Measurements from ENCODE around the gene PERM1. TPM values are rescaled to one million over a fixed set of nuclear protein-coding genes. Genes with fewer than 3 reads are reported as not detected.

The PERM1 gene
- total RNA-seq, 1 experiment from 2014 or later, result 0.18 TPM

- ChIA-PET POLR2A (no interaction called here), CTCF (no interaction called here)
- H3K4me3 ChIP-seq (ENCODE audit: low read depth, low read length), result no peak overlapping the region
- no peaks in the 10 kb centered on the region for H3K27me3 ChIP-seq (replicated peaks; ENCODE audit: control insufficient read depth, insufficient read depth, low read length)
- intact Hi-C loops (cut with micrococcal nuclease; ENCODE audit: unreplicated experiment), result no loop called here
- H3K9me3 ChIP-seq, result no peaks in the 10 kb centered on the region
- H3K36me3 ChIP-seq (ENCODE audit: control insufficient read depth, insufficient read depth, low read length), result peaks cover 3% of the 10 kb centered on the region; the same call in 1 of the 2 replicates
- no TSS peak for BruUV-seq (replicated peaks)
- TF ChIP-seq CTCF (IDR thresholded peaks at IDR 0.05; ENCODE audit: insufficient read depth in 1 of 2, low read depth in 1 of 2, low read length in 1 of 2, severe bottlenecking in 1 of 2, unreplicated experiment in 1 of 2), result no peak
- H3K9me3 Mint-ChIP-seq (ENCODE audit: unreplicated experiment), result no peaks in the 10 kb centered on the region
- H3K27me3 Mint-ChIP-seq (ENCODE audit: insufficient read depth, unreplicated experiment), result no peaks in the 10 kb centered on the region
- peaks cover 35% of the 10 kb centered on the region for H3K36me3 Mint-ChIP-seq (ENCODE audit: insufficient read depth, unreplicated experiment)
- peaks cover 33% of the 10 kb centered on the region for H3K4me1 ChIP-seq
- peaks cover 13% of the 10 kb centered on the region for H3K4me1 Mint-ChIP-seq (ENCODE audit: low read depth, unreplicated experiment)
- no peak overlapping the region for H3K27ac Mint-ChIP-seq (ENCODE audit: unreplicated experiment)
- no peak overlapping the region for H3K4me3 Mint-ChIP-seq (ENCODE audit: unreplicated experiment)
- DNase-seq, result no peak
Observed at GRCh38 chr1:1026599-1027413, 44.9 kb upstream of the PERM1 start.

- TF ChIP-seq CTCF (IDR thresholded peaks at IDR 0.05; ENCODE audit: insufficient read depth in 1 of 2, low read depth in 1 of 2, low read length in 1 of 2, severe bottlenecking in 1 of 2, unreplicated experiment in 1 of 2), result no peak
- H3K27ac Mint-ChIP-seq (ENCODE audit: unreplicated experiment), result peak overlapping the region; percentile 59
Observed at GRCh38 chr1:1025730-1026129, 43.8 kb upstream of the PERM1 start.

GRCh38 chr1:1024771-1025699 lies 43.1 kb upstream of the PERM1 start:
- peaks cover 3% of the 10 kb centered on the region; the same call in 1 of the 2 replicates for H3K36me3 ChIP-seq (ENCODE audit: control insufficient read depth, insufficient read depth, low read length)
- TF ChIP-seq CTCF (IDR thresholded peaks at IDR 0.05; ENCODE audit: insufficient read depth in 1 of 2, low read depth in 1 of 2, low read length in 1 of 2, severe bottlenecking in 1 of 2, unreplicated experiment in 1 of 2), result no peak
- peaks cover 13% of the 10 kb centered on the region for H3K4me1 Mint-ChIP-seq (ENCODE audit: low read depth, unreplicated experiment)
- peak; percentile 87 to 92 for DNase-seq
- H3K4me1 ChIP-seq, result peaks cover 41% of the 10 kb centered on the region
- no peaks in the 10 kb centered on the region for H3K9me3 ChIP-seq
- H3K27ac Mint-ChIP-seq (ENCODE audit: unreplicated experiment), result peak overlapping the region; percentile 84
- peaks cover 41% of the 10 kb centered on the region for H3K36me3 Mint-ChIP-seq (ENCODE audit: insufficient read depth, unreplicated experiment)
- no peaks in the 10 kb centered on the region for H3K27me3 Mint-ChIP-seq (ENCODE audit: insufficient read depth, unreplicated experiment)
- intact Hi-C loops (cut with micrococcal nuclease; ENCODE audit: unreplicated experiment), result no loop called here
- ChIA-PET CTCF (no interaction called here), POLR2A (interaction anchor here (0.6 to 0.8 kb wide), 2 partner anchors 34 to 41 kb away, joined by 3 to 8 read pairs; no protein-coding TSS in a partner anchor)
- BruUV-seq (replicated peaks), result no TSS peak
- H3K27me3 ChIP-seq (replicated peaks; ENCODE audit: control insufficient read depth, insufficient read depth, low read length), result no peaks in the 10 kb centered on the region
- peak overlapping the region; percentile 56 for H3K4me3 Mint-ChIP-seq (ENCODE audit: unreplicated experiment)
- no peaks in the 10 kb centered on the region for H3K9me3 Mint-ChIP-seq (ENCODE audit: unreplicated experiment)
- no peak overlapping the region for H3K4me3 ChIP-seq (ENCODE audit: low read depth, low read length)

More at GRCh38 chr1:1025730-1026129, 43.8 kb upstream of the PERM1 start:
- peaks cover 13% of the 10 kb centered on the region for H3K4me1 Mint-ChIP-seq (ENCODE audit: low read depth, unreplicated experiment)
- no peaks in the 10 kb centered on the region for H3K9me3 Mint-ChIP-seq (ENCODE audit: unreplicated experiment)
- no peak for DNase-seq
- ChIA-PET POLR2A (interaction anchor here (0.6 kb wide), 1 partner anchor 41 kb away, joined by 8 read pairs; no protein-coding TSS in a partner anchor), CTCF (no interaction called here)
- intact Hi-C loops (cut with micrococcal nuclease; ENCODE audit: unreplicated experiment), result no loop called here
- H3K36me3 ChIP-seq (ENCODE audit: control insufficient read depth, insufficient read depth, low read length), result peaks cover 3% of the 10 kb centered on the region; the same call in 1 of the 2 replicates
- peaks cover 41% of the 10 kb centered on the region for H3K36me3 Mint-ChIP-seq (ENCODE audit: insufficient read depth, unreplicated experiment)
- H3K4me3 ChIP-seq (ENCODE audit: low read depth, low read length), result no peak overlapping the region
- no peaks in the 10 kb centered on the region for H3K9me3 ChIP-seq
- no TSS peak for BruUV-seq (replicated peaks)
- H3K27me3 Mint-ChIP-seq (ENCODE audit: insufficient read depth, unreplicated experiment), result no peaks in the 10 kb centered on the region
- peaks cover 41% of the 10 kb centered on the region for H3K4me1 ChIP-seq
- H3K27me3 ChIP-seq (replicated peaks; ENCODE audit: control insufficient read depth, insufficient read depth, low read length), result no peaks in the 10 kb centered on the region
- no peak overlapping the region for H3K4me3 Mint-ChIP-seq (ENCODE audit: unreplicated experiment)
